GM18526 (cell line): ENCODE measurements around the gene TBC1D12.

Source experiments
- POLR2A ChIP-seq: IDR thresholded peaks from 3 replicates; pipeline ENCODE4 v1.6.1; 2011; ENCODE audit not compliant: insufficient read length; ENCODE audit errors: extremely low read depth

Gene TBC1D12

GRCh38 chr10:94403380-94404213 lies 1.3 kb downstream of the TBC1D12 start:
- peak; percentile 32 for TF ChIP-seq POLR2A

GRCh38 chr10:94405406-94405805 lies 3.1 kb downstream of the TBC1D12 start:
- no peak for TF ChIP-seq POLR2A

GRCh38 chr10:94407668-94408067 lies 5.3 kb downstream of the TBC1D12 start:
- TF ChIP-seq POLR2A, result no peak

GRCh38 chr10:94409021-94409657 lies 6.8 kb downstream of the TBC1D12 start:
- TF ChIP-seq POLR2A, result no peak

- TF ChIP-seq POLR2A, result no peak
Measured at GRCh38 chr10:94411304-94411703, 9.0 kb downstream of the TBC1D12 start.

GRCh38 chr10:94412449-94412848 lies 10.1 kb downstream of the TBC1D12 start:
- no peak for TF ChIP-seq POLR2A

GRCh38 chr10:94413361-94413760 lies 11.0 kb downstream of the TBC1D12 start:
- no peak for TF ChIP-seq POLR2A

- no peak for TF ChIP-seq POLR2A
Measured at GRCh38 chr10:94416896-94417295, 14.6 kb downstream of the TBC1D12 start.

GRCh38 chr10:94417321-94417720 lies 15.0 kb downstream of the TBC1D12 start:
- no peak for TF ChIP-seq POLR2A

- TF ChIP-seq POLR2A, result no peak
Measured at GRCh38 chr10:94420516-94420915, 18.2 kb downstream of the TBC1D12 start.

GRCh38 chr10:94420998-94421528 lies 18.7 kb downstream of the TBC1D12 start:
- no peak for TF ChIP-seq POLR2A

GRCh38 chr10:94423627-94424026 lies 21.3 kb downstream of the TBC1D12 start:
- TF ChIP-seq POLR2A, result no peak

- no peak for TF ChIP-seq POLR2A
Measured at GRCh38 chr10:94424714-94425337, 22.5 kb downstream of the TBC1D12 start.

- TF ChIP-seq POLR2A, result no peak
Measured at GRCh38 chr10:94425942-94426341, 23.6 kb downstream of the TBC1D12 start.

- no peak for TF ChIP-seq POLR2A
Measured at GRCh38 chr10:94427166-94427565, 24.8 kb downstream of the TBC1D12 start.
